ENCODE results near the gene CIITA.

DNA sequence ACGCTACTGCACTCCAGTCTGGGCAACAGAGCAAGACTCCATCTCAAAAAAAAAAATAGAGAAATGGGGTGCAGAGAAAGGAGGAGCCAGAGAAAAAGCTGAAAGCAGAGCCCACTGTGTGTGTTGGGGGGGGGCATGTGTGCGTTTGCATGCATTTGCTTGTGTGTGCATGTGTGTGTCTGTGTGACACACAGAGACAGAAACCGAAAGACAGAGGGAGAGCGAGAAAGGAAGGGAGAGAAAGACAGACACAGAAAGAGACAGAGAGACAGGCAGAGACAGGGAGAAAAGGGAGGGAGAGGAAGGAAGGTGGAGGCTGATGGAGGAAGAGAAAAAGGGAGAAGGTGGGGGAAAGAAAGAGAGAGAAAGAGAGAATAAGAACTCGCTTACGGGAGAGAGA, 9.8 kb upstream of the CIITA start:
- no peak for TF ChIP-seq POLR2A (IDR thresholded peaks at IDR 0.05)
- TF ChIP-seq, protein P1, sequence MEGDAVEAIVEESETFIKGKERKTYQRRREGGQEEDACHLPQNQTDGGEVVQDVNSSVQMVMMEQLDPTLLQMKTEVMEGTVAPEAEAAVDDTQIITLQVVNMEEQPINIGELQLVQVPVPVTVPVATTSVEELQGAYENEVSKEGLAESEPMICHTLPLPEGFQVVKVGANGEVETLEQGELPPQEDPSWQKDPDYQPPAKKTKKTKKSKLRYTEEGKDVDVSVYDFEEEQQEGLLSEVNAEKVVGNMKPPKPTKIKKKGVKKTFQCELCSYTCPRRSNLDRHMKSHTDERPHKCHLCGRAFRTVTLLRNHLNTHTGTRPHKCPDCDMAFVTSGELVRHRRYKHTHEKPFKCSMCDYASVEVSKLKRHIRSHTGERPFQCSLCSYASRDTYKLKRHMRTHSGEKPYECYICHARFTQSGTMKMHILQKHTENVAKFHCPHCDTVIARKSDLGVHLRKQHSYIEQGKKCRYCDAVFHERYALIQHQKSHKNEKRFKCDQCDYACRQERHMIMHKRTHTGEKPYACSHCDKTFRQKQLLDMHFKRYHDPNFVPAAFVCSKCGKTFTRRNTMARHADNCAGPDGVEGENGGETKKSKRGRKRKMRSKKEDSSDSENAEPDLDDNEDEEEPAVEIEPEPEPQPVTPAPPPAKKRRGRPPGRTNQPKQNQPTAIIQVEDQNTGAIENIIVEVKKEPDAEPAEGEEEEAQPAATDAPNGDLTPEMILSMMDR (IDR thresholded peaks at IDR 0.05), result no peak
